HL-60 (cell line): ENCODE measurements around the gene PCSK2.

Experiments
- DNase-seq, 2 experiments: peaks; one replicate each; pipeline ENCODE4 v3.0.0-alpha.2; 2010 to 2020; ENCODE audit warnings: low read depth in 1 of 2, low spot score in 1 of 2
- H3K27ac ChIP-seq: fragments of 250-450 bp; sonication (Bioruptor Pico); replicated peaks from 2 replicates; pipeline ENCODE4 v1.5.1; 2020; ENCODE audit warnings: mild to moderate bottlenecking, moderate library complexity
- H3K27me3 ChIP-seq: fragments of 250-450 bp; sonication (Bioruptor Pico); 2 replicates; pipeline ENCODE4 v1.5.1; 2021; ENCODE audit warnings: mild to moderate bottlenecking, moderate library complexity; ENCODE audit not compliant: insufficient read depth, poor library complexity, severe bottlenecking
- H3K4me3 ChIP-seq: replicated peaks from 2 replicates; pipeline ENCODE4 v1.5.1; 2011; ENCODE audit warnings: mild to moderate bottlenecking, control low read depth, low read length; ENCODE audit not compliant: insufficient read depth
- GABPA ChIP-seq: IDR thresholded peaks from 2 replicates; pipeline ENCODE4 v1.6.1; 2012; ENCODE audit warnings: low read depth
- POLR2AphosphoS5 ChIP-seq: IDR thresholded peaks from 2 replicates; pipeline ENCODE4 v1.6.1; 2012; ENCODE audit warnings: low read depth
- SPI1 ChIP-seq: IDR thresholded peaks from 2 replicates; pipeline ENCODE4 v1.6.1; 2012; ENCODE audit warnings: low read depth, mild to moderate bottlenecking, borderline replicate concordance
- TF ChIP-seq, protein P1 (sequence below): IDR thresholded peaks from 2 replicates; pipeline ENCODE4 v1.6.1; 2012; ENCODE audit warnings: low read depth; ENCODE audit not compliant: insufficient replicate concordance
- TF ChIP-seq, protein P2 (sequence below): IDR thresholded peaks from one replicate; pipeline ENCODE4 v1.5.1; 2011; ENCODE audit warnings: low read length, control low read depth, inconsistent platforms; ENCODE audit not compliant: insufficient read depth

Gene PCSK2

DNA sequence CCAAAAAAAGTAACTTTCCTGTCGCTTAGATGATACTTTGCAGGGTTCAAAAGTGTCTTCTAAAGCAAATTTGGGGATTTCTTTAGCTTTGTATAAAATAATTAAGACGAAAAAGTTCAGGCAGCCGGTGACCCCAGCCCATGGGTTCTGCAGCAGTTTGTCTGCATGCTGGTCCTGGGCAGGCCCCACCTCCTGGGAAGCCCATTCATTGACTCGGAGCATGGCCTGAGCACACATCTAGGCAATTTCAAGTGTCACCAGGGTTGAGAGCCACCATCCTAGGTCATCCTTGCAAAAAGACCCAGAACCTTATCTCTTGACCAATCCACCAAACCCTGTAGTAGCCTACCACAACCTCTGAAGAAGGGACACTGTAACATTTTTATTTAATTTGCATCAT, 283.7 kb downstream of the PCSK2 start:
- DNase-seq = no peak
- TF ChIP-seq POLR2AphosphoS5 (no peak), SPI1 (no peak), GABPA (no peak)
- TF ChIP-seq, protein P1, sequence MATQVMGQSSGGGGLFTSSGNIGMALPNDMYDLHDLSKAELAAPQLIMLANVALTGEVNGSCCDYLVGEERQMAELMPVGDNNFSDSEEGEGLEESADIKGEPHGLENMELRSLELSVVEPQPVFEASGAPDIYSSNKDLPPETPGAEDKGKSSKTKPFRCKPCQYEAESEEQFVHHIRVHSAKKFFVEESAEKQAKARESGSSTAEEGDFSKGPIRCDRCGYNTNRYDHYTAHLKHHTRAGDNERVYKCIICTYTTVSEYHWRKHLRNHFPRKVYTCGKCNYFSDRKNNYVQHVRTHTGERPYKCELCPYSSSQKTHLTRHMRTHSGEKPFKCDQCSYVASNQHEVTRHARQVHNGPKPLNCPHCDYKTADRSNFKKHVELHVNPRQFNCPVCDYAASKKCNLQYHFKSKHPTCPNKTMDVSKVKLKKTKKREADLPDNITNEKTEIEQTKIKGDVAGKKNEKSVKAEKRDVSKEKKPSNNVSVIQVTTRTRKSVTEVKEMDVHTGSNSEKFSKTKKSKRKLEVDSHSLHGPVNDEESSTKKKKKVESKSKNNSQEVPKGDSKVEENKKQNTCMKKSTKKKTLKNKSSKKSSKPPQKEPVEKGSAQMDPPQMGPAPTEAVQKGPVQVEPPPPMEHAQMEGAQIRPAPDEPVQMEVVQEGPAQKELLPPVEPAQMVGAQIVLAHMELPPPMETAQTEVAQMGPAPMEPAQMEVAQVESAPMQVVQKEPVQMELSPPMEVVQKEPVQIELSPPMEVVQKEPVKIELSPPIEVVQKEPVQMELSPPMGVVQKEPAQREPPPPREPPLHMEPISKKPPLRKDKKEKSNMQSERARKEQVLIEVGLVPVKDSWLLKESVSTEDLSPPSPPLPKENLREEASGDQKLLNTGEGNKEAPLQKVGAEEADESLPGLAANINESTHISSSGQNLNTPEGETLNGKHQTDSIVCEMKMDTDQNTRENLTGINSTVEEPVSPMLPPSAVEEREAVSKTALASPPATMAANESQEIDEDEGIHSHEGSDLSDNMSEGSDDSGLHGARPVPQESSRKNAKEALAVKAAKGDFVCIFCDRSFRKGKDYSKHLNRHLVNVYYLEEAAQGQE = no peak
- TF ChIP-seq, protein P2, sequence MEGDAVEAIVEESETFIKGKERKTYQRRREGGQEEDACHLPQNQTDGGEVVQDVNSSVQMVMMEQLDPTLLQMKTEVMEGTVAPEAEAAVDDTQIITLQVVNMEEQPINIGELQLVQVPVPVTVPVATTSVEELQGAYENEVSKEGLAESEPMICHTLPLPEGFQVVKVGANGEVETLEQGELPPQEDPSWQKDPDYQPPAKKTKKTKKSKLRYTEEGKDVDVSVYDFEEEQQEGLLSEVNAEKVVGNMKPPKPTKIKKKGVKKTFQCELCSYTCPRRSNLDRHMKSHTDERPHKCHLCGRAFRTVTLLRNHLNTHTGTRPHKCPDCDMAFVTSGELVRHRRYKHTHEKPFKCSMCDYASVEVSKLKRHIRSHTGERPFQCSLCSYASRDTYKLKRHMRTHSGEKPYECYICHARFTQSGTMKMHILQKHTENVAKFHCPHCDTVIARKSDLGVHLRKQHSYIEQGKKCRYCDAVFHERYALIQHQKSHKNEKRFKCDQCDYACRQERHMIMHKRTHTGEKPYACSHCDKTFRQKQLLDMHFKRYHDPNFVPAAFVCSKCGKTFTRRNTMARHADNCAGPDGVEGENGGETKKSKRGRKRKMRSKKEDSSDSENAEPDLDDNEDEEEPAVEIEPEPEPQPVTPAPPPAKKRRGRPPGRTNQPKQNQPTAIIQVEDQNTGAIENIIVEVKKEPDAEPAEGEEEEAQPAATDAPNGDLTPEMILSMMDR = no peak
- H3K27ac ChIP-seq = no peak overlapping the region
- H3K27me3 ChIP-seq = peaks cover 4% of the 10 kb centered on the region
- H3K4me3 ChIP-seq = no peak overlapping the region

DNA sequence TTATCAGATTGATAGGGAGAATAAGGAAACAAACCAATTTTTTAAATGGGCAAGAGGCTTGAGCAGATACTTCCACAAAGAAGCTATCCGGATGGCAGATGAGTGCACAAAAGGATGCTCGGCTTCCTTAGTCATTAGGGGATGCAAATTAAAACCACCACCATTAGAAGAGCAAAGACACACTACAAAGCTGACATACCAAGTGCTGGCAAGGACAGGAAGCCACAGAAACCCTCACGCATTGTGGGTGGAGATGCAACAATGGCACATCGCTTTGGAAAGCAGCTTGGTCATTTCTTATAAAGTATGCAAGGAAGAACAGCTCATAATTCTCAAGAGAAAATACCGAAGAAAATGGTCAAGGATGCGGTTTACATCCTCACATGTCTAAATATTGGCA, 284.6 kb downstream of the PCSK2 start:
- Histone ChIP-seq H3K27ac (no peak overlapping the region), H3K27me3 (peaks cover 4% of the 10 kb centered on the region), H3K4me3 (no peak overlapping the region)
- TF ChIP-seq, protein P2 = no peak
- no peak for DNase-seq

DNA sequence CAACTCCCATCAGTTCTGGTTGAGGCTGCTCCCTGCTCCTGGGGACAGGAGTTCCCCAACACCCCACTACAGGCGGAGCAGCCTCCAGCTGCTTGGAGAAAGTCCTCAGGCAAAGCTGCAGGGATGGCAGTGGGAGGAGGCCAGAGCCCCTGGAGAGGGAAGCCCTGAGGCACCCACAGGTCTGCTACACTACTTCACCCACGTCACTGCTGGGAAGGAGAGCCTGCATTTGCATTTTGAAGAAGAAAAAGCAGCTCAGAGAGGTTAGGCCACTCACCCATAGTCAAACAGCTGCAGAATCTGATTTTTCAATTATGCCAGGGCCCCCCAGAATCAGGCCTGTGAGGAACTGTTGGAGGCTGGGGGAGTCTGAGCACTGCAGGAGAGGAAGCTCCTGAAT, 287.1 kb downstream of the PCSK2 start:
- Histone ChIP-seq H3K27ac (no peak overlapping the region), H3K4me3 (no peak overlapping the region), H3K27me3 (peaks cover 4% of the 10 kb centered on the region)
- DNase-seq = no peak
- TF ChIP-seq, protein P1 = no peak
- no peak for TF ChIP-seq POLR2AphosphoS5
- no peak for TF ChIP-seq GABPA
- no peak for TF ChIP-seq SPI1
- TF ChIP-seq, protein P2 = no peak

DNA sequence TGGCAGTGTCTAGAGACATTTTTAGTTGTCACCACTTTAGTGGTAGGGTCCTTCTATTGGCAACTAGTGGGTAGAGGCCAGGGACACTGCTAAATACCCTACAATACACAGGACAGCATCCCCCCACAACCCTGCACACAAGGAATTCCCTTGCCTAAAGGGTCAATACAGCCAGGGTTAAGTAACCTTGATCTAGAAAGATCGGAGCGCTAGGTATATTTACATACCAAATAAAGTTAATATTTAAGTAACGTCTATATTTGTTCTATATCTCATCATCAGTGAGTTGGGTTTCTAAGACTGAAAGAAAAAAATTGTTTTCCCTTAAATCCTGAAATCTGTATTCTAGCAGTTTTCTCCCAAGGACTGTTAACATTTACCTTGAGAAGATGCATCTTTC, 288.2 kb downstream of the PCSK2 start:
- TF ChIP-seq POLR2AphosphoS5 = no peak
- TF ChIP-seq SPI1 = no peak
- TF ChIP-seq GABPA = no peak
- TF ChIP-seq, protein P2 = no peak
- TF ChIP-seq, protein P1 = no peak
- DNase-seq = no peak
- Histone ChIP-seq H3K4me3 (no peak overlapping the region), H3K27ac (no peak overlapping the region), H3K27me3 (peaks cover 4% of the 10 kb centered on the region)
